ENCODE measurements around the gene CRY2.

Gene CRY2

DNA sequence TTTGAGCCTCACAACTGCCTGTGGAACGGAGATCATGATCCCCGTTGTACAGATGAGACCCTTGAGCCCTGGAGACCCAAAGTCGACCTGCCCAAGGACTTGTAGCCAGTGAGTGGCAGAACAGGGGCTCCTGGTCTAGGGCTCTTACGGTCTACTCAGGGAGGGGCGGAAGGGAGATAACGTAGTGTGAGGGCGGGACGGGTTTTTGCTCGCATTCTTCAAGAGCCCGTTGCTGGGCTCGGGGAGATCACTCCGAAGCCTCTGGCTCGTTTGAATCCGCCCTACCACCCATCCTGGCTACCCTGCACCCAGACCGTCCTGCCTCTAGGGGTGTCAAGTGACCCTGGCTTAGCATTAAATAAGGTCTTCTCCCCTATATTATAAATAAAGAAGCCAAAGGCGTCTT, 639 bp downstream of the CRY2 start:
- ATAC-seq, result peak; percentile 60
- TF ChIP-seq, protein P1, sequence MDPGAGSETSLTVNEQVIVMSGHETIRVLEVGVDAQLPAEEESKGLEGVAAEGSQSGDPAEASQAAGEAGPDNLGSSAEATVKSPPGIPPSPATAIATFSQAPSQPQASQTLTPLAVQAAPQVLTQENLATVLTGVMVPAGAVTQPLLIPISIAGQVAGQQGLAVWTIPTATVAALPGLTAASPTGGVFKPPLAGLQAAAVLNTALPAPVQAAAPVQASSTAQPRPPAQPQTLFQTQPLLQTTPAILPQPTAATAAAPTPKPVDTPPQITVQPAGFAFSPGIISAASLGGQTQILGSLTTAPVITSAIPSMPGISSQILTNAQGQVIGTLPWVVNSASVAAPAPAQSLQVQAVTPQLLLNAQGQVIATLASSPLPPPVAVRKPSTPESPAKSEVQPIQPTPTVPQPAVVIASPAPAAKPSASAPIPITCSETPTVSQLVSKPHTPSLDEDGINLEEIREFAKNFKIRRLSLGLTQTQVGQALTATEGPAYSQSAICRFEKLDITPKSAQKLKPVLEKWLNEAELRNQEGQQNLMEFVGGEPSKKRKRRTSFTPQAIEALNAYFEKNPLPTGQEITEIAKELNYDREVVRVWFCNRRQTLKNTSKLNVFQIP (CRISPR knock-in tag; IDR thresholded peaks at IDR 0.05; ENCODE audit: borderline replicate concordance, low read depth), result no peak
- no peak for TF ChIP-seq ZFP30 (CRISPR knock-in tag; IDR thresholded peaks at IDR 0.05)
- no peak for TF ChIP-seq ZFP3 (CRISPR knock-in tag; IDR thresholded peaks at IDR 0.05)
- TF ChIP-seq ZNF8 (CRISPR knock-in tag; IDR thresholded peaks at IDR 0.05), result no peak
- TF ChIP-seq GLIS3 (CRISPR knock-in tag; IDR thresholded peaks at IDR 0.05), result no peak
- TF ChIP-seq, protein P2, sequence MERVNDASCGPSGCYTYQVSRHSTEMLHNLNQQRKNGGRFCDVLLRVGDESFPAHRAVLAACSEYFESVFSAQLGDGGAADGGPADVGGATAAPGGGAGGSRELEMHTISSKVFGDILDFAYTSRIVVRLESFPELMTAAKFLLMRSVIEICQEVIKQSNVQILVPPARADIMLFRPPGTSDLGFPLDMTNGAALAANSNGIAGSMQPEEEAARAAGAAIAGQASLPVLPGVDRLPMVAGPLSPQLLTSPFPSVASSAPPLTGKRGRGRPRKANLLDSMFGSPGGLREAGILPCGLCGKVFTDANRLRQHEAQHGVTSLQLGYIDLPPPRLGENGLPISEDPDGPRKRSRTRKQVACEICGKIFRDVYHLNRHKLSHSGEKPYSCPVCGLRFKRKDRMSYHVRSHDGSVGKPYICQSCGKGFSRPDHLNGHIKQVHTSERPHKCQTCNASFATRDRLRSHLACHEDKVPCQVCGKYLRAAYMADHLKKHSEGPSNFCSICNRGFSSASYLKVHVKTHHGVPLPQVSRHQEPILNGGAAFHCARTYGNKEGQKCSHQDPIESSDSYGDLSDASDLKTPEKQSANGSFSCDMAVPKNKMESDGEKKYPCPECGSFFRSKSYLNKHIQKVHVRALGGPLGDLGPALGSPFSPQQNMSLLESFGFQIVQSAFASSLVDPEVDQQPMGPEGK (CRISPR knock-in tag; IDR thresholded peaks at IDR 0.05; ENCODE audit: borderline replicate concordance), result no peak
- no peak for TF ChIP-seq OSR1 (CRISPR knock-in tag; IDR thresholded peaks at IDR 0.05)
- TF ChIP-seq, protein P3, sequence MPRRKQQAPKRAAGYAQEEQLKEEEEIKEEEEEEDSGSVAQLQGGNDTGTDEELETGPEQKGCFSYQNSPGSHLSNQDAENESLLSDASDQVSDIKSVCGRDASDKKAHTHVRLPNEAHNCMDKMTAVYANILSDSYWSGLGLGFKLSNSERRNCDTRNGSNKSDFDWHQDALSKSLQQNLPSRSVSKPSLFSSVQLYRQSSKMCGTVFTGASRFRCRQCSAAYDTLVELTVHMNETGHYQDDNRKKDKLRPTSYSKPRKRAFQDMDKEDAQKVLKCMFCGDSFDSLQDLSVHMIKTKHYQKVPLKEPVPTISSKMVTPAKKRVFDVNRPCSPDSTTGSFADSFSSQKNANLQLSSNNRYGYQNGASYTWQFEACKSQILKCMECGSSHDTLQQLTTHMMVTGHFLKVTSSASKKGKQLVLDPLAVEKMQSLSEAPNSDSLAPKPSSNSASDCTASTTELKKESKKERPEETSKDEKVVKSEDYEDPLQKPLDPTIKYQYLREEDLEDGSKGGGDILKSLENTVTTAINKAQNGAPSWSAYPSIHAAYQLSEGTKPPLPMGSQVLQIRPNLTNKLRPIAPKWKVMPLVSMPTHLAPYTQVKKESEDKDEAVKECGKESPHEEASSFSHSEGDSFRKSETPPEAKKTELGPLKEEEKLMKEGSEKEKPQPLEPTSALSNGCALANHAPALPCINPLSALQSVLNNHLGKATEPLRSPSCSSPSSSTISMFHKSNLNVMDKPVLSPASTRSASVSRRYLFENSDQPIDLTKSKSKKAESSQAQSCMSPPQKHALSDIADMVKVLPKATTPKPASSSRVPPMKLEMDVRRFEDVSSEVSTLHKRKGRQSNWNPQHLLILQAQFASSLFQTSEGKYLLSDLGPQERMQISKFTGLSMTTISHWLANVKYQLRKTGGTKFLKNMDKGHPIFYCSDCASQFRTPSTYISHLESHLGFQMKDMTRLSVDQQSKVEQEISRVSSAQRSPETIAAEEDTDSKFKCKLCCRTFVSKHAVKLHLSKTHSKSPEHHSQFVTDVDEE (CRISPR knock-in tag; IDR thresholded peaks at IDR 0.05), result no peak
- TF ChIP-seq SNAI2 (CRISPR knock-in tag; IDR thresholded peaks at IDR 0.05), result no peak
- TF ChIP-seq TOX (CRISPR knock-in tag; IDR thresholded peaks at IDR 0.05; ENCODE audit: borderline replicate concordance), result no peak
- no peak for TF ChIP-seq RARB (CRISPR knock-in tag; IDR thresholded peaks at IDR 0.05)
- TF ChIP-seq BACH2 (CRISPR knock-in tag; IDR thresholded peaks at IDR 0.05; ENCODE audit: borderline replicate concordance), result no peak
- TF ChIP-seq ESRRG (CRISPR knock-in tag; IDR thresholded peaks at IDR 0.05), result no peak
- no peak for TF ChIP-seq PPARA (CRISPR knock-in tag; IDR thresholded peaks at IDR 0.05; ENCODE audit: borderline replicate concordance)

DNA sequence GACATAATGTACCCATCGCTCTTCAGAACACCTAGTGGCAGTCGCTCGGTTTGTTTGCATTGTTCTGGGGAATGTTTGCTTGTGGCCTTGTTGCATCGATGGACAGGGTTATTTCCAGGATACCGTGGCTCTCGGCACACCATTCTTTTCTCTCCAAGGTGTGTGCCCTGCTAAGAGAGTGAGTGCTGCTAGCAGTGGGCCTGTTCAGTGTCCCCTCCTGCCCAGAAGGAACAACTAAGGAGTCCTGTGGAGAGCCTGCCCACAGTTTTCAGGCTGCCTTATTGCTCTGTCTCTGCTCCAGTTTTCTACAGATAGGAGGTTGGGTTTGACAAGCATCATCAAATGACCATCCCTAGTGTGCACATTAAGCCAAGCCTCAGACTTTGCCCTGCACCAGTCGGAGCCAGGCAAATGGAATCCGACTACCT, 1.4 kb downstream of the CRY2 start:
- TF ChIP-seq PPARA (CRISPR knock-in tag; IDR thresholded peaks at IDR 0.05; ENCODE audit: borderline replicate concordance) (no peak), ZNF565 (CRISPR knock-in tag; conservative IDR thresholded peaks at IDR 0.05; ENCODE audit: low read depth) (no peak), ZFP3 (CRISPR knock-in tag; IDR thresholded peaks at IDR 0.05) (no peak), CSDC2 (CRISPR knock-in tag; IDR thresholded peaks at IDR 0.05) (no peak), ZC3H10 (CRISPR knock-in tag; IDR thresholded peaks at IDR 0.05) (no peak), ESRRG (CRISPR knock-in tag; IDR thresholded peaks at IDR 0.05) (no peak), BACH2 (CRISPR knock-in tag; IDR thresholded peaks at IDR 0.05; ENCODE audit: borderline replicate concordance) (no peak), ZNF70 (CRISPR knock-in tag; IDR thresholded peaks at IDR 0.05) (no peak), ARNTL (CRISPR knock-in tag; IDR thresholded peaks at IDR 0.05; ENCODE audit: borderline replicate concordance, low read depth) (no peak), TCF4 (CRISPR knock-in tag; IDR thresholded peaks at IDR 0.05; ENCODE audit: borderline replicate concordance) (no peak)
- TF ChIP-seq, protein P4, sequence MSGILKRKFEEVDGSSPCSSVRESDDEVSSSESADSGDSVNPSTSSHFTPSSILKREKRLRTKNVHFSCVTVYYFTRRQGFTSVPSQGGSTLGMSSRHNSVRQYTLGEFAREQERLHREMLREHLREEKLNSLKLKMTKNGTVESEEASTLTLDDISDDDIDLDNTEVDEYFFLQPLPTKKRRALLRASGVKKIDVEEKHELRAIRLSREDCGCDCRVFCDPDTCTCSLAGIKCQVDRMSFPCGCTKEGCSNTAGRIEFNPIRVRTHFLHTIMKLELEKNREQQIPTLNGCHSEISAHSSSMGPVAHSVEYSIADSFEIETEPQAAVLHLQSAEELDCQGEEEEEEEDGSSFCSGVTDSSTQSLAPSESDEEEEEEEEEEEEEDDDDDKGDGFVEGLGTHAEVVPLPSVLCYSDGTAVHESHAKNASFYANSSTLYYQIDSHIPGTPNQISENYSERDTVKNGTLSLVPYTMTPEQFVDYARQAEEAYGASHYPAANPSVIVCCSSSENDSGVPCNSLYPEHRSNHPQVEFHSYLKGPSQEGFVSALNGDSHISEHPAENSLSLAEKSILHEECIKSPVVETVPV (CRISPR knock-in tag; IDR thresholded peaks at IDR 0.05), result no peak
- TF ChIP-seq, protein P5, sequence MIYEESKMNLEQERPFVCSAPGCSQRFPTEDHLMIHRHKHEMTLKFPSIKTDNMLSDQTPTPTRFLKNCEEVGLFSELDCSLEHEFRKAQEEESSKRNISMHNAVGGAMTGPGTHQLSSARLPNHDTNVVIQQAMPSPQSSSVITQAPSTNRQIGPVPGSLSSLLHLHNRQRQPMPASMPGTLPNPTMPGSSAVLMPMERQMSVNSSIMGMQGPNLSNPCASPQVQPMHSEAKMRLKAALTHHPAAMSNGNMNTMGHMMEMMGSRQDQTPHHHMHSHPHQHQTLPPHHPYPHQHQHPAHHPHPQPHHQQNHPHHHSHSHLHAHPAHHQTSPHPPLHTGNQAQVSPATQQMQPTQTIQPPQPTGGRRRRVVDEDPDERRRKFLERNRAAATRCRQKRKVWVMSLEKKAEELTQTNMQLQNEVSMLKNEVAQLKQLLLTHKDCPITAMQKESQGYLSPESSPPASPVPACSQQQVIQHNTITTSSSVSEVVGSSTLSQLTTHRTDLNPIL (CRISPR knock-in tag; IDR thresholded peaks at IDR 0.05; ENCODE audit: low read depth), result no peak
- TF ChIP-seq, protein P1 (CRISPR knock-in tag; IDR thresholded peaks at IDR 0.05; ENCODE audit: borderline replicate concordance, low read depth), result no peak
- TF ChIP-seq, protein P2 (CRISPR knock-in tag; IDR thresholded peaks at IDR 0.05; ENCODE audit: borderline replicate concordance), result no peak
- TF ChIP-seq, protein P3 (CRISPR knock-in tag; IDR thresholded peaks at IDR 0.05), result no peak
- ATAC-seq, result no peak

Measured in SK-N-SH treated with all-trans-retinoic acid at 6 μM for 48 hours (cell line).